HG02571 (cell line): ENCODE data around the gene TANC1.
"Not testable (repeated sequence)": the region's sequence is repeated elsewhere in the genome, so short reads cannot be mapped to it uniquely, and the experiment has no call there.

Experiments used
- ATAC-seq: cut with Tn5 transposase; IDR thresholded peaks from one replicate; pipeline ENCODE4 v1.9.1; 2021; ENCODE audit warnings: mild to moderate bottlenecking, moderate library complexity; ENCODE audit not compliant: unreplicated experiment

The TANC1 gene

GRCh38 chr2:159082119-159082518, 113.7 kb downstream of the TANC1 start:
- ATAC-seq = no peak

- ATAC-seq = no peak
Measured at GRCh38 chr2:159084384-159085370, 116.2 kb downstream of the TANC1 start.

- no peak for ATAC-seq
Measured at GRCh38 chr2:159086342-159086741, 117.9 kb downstream of the TANC1 start.

GRCh38 chr2:159086826-159087225, 118.4 kb downstream of the TANC1 start:
- ATAC-seq = no peak

- no peak for ATAC-seq
Measured at GRCh38 chr2:159088906-159089305, 120.5 kb downstream of the TANC1 start.

GRCh38 chr2:159089543-159089942, 121.1 kb downstream of the TANC1 start:
- no peak for ATAC-seq

GRCh38 chr2:159090514-159091201, 122.2 kb downstream of the TANC1 start:
- ATAC-seq = peak; percentile 61

- no peak for ATAC-seq
Measured at GRCh38 chr2:159091381-159091780, 122.9 kb downstream of the TANC1 start.

GRCh38 chr2:159091976-159092375, 123.5 kb downstream of the TANC1 start:
- no peak for ATAC-seq

GRCh38 chr2:159093497-159093896, 125.1 kb downstream of the TANC1 start:
- ATAC-seq = no peak

GRCh38 chr2:159094173-159094737, 125.8 kb downstream of the TANC1 start:
- no peak for ATAC-seq

GRCh38 chr2:159095813-159096212, 127.4 kb downstream of the TANC1 start:
- no peak for ATAC-seq

- not testable (repeated sequence) for ATAC-seq
Measured at GRCh38 chr2:159096302-159096855, 127.9 kb downstream of the TANC1 start.

- no peak for ATAC-seq
Measured at GRCh38 chr2:159096901-159097300, 128.5 kb downstream of the TANC1 start.

GRCh38 chr2:159098361-159098760, 129.9 kb downstream of the TANC1 start:
- ATAC-seq = no peak

- no peak for ATAC-seq
Measured at GRCh38 chr2:159098921-159099411, 130.5 kb downstream of the TANC1 start.

- no peak for ATAC-seq
Measured at GRCh38 chr2:159101755-159102489, 133.5 kb downstream of the TANC1 start.

GRCh38 chr2:159103411-159103810, 135.0 kb downstream of the TANC1 start:
- no peak for ATAC-seq

GRCh38 chr2:159106109-159106508, 137.7 kb downstream of the TANC1 start:
- ATAC-seq = no peak

- ATAC-seq = no peak
Measured at GRCh38 chr2:159108181-159108893, 139.9 kb downstream of the TANC1 start.
